ENCODE measurements around the gene HEXB.
"Not testable (repeated sequence)": the region's sequence is repeated elsewhere in the genome, so short reads cannot be mapped to it uniquely, and the experiment has no call there.

Gene HEXB

DNA sequence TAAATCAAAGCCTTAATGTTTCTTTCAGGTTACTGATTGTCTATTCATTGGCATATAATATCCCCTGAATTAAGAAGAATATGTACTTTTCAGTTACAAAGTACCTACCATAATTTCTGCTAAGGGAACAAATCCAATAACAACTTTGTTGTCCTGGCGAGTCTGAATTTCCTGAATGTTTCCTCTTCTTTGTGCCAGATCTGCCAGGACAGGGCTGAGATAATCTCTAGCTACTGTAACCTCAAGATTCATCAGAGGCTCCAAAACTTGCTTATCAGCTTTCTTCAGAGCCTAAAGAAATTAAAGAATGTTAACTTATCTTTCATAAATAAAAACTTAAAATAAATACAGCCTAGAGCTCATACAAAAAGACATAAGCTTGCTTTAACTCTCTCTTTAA is 37.2 kb downstream of the HEXB start:
- Histone ChIP-seq H3K27me3 (no peaks in the 10 kb centered on the region), H3K27ac (no peak overlapping the region), H3K36me3 (peaks cover 34 to 82% (median 68%) of the 10 kb centered on the region in 3 donors), H3K4me3 (no peak overlapping the region), H3K9me3 (no peaks in the 10 kb centered on the region), H3K4me1 (no peaks in the 10 kb centered on the region)
- no peak for DNase-seq
- TF ChIP-seq, protein P1, sequence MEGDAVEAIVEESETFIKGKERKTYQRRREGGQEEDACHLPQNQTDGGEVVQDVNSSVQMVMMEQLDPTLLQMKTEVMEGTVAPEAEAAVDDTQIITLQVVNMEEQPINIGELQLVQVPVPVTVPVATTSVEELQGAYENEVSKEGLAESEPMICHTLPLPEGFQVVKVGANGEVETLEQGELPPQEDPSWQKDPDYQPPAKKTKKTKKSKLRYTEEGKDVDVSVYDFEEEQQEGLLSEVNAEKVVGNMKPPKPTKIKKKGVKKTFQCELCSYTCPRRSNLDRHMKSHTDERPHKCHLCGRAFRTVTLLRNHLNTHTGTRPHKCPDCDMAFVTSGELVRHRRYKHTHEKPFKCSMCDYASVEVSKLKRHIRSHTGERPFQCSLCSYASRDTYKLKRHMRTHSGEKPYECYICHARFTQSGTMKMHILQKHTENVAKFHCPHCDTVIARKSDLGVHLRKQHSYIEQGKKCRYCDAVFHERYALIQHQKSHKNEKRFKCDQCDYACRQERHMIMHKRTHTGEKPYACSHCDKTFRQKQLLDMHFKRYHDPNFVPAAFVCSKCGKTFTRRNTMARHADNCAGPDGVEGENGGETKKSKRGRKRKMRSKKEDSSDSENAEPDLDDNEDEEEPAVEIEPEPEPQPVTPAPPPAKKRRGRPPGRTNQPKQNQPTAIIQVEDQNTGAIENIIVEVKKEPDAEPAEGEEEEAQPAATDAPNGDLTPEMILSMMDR (IDR thresholded peaks at IDR 0.05): no peak
- intact Hi-C loops (cut with DNase I; ENCODE audit: low total_unique reads): no loop called here

DNA sequence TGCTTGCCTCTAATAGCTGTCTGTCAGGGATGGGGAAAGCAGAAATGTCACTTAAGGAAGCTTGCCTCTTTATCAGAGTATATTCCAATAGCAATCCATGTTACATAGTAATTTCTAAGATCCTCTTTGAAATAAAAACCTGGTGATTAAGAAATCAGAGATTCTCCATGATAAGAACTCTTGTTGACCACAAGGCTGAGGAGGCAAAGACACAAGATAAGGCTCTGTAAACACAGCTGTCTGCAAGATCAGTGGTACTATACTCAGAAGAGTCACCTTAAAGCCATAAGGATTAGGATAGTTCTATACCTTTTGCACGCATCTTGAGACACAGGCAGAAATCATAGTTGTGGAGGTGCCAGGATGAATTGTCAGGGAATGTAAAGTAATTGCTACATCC is 40.3 kb downstream of the HEXB start:
- Histone ChIP-seq H3K4me1 (no peaks in the 10 kb centered on the region), H3K27ac (no peak overlapping the region), H3K4me3 (no peak overlapping the region), H3K9me3 (no peaks in the 10 kb centered on the region), H3K36me3 (peaks cover 47 to 87% (median 59%) of the 10 kb centered on the region in 3 donors), H3K27me3 (no peaks in the 10 kb centered on the region)
- intact Hi-C loops (cut with DNase I; ENCODE audit: low total_unique reads): no loop called here
- DNase-seq: no peak
- TF ChIP-seq, protein P1 (IDR thresholded peaks at IDR 0.05): no peak

DNA sequence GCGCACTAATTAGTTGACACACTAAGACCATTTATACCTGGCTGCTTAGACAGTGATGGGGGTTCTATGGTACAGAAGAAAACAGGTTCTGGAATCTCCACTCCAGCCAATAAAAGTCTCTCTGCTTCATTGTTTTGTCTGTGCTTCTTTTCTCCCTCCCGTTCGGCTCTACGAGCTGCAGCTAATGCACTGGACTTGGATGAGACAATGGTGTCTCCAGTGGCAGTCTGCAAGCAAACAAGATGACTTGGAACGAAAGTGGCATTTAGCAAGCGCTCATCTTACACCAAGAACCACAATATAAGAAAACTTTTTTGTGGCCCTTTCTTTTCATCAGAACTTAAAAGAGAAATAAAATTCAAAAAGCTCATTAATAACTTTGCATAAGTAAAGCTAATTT is 51.7 kb downstream of the HEXB start:
- Histone ChIP-seq H3K4me3 (no peak overlapping the region), H3K27ac (no peak overlapping the region), H3K36me3 (peaks cover 39 to 78% (median 72%) of the 10 kb centered on the region in 3 donors), H3K9me3 (no peaks in the 10 kb centered on the region), H3K4me1 (no peaks in the 10 kb centered on the region), H3K27me3 (no peaks in the 10 kb centered on the region)
- intact Hi-C loops (cut with DNase I; ENCODE audit: low total_unique reads): no loop called here
- DNase-seq: no peak
- TF ChIP-seq, protein P1 (IDR thresholded peaks at IDR 0.05): no peak

DNA sequence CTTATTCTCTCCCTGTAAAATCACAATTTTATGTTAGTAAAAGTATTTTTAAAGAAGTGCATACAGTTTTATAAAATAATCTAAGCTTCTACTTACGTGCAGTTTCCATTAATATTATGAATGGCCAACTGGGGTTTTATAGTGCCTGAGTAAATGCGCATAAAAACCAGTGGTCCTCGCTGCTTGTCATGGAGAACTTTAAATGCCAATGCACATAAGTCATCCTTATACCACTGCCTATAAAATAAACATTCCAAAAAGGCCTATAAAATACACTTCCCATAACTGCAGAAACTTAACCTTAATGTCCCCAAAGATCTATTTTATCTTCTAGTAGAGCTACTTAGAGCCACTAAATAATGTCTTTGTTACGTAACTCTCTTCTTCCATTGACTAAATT is 53.4 kb downstream of the HEXB start:
- Histone ChIP-seq H3K4me3 (no peak overlapping the region), H3K27me3 (no peaks in the 10 kb centered on the region), H3K36me3 (peaks cover 39 to 84% (median 69%) of the 10 kb centered on the region in 3 donors), H3K9me3 (no peaks in the 10 kb centered on the region), H3K4me1 (no peaks in the 10 kb centered on the region), H3K27ac (no peak overlapping the region)
- TF ChIP-seq, protein P1 (IDR thresholded peaks at IDR 0.05): no peak
- no peak for DNase-seq
- intact Hi-C loops (cut with DNase I; ENCODE audit: low total_unique reads): no loop called here

DNA sequence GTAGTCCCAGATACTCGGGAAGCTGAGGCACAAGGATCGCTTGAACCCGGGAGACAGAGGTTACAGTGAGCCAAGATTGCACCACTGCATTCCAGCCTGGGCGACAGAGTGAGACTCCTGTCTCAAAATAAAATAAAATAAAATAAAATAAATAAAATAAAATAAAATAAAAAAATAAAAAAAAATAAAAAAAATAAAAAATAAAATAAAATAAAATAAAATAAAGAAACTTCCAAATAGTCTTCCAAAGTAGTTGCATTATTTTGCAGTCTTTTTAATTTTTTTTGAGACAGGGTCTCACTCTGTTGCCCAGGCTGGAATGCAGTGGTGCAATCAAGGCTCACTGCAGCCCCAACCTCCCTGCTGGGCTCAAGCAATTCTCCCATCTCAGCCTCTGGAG is 63.7 kb downstream of the HEXB start:
- H3K4me1 ChIP-seq; DNase-seq; H3K4me3 ChIP-seq; intact Hi-C loops (cut with DNase I; ENCODE audit: low total_unique reads); H3K9me3 ChIP-seq; H3K27me3 ChIP-seq; H3K27ac ChIP-seq: not testable (repeated sequence)
- peaks cover 48 to 87% (median 56%) of the 10 kb centered on the region in 3 donors for H3K36me3 ChIP-seq

DNA sequence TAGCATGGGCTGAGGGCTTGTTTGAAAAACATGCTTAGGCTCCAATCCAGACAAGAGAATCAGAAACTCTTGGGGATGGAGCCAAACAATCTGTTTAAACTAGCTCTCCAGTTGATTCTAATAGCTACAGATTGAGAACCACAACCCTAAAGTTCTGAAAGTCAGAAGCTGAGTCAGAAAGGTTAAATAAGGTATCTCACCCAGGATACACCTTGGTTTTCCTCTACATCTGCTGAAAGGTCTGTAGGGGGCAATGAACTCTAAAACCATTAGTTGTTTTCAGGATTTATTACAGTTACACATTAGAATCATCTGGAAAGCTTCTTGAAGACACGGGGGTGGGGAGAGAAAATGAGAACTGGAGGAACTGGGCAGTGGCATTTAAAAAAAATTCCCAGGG is 76.2 kb downstream of the HEXB start:
- H3K9me3 ChIP-seq: no peaks in the 10 kb centered on the region
- H3K27me3 ChIP-seq: no peaks in the 10 kb centered on the region
- TF ChIP-seq, protein P1 (IDR thresholded peaks at IDR 0.05): no peak
- DNase-seq: no peak
- peaks cover 0 to 20% (median 15%) of the 10 kb centered on the region in 4 donors for H3K4me1 ChIP-seq
- intact Hi-C loops (cut with DNase I; ENCODE audit: low total_unique reads): loop anchor here (5.0 kb wide), 1 partner anchor 74 kb away; the partner anchor contains the start of gene HEXB
- H3K27ac ChIP-seq: no peak overlapping the region
- peaks cover 19 to 41% (median 33%) of the 10 kb centered on the region in 3 donors for H3K36me3 ChIP-seq
- no peak overlapping the region for H3K4me3 ChIP-seq
